B cell (primary cell): ENCODE results near the gene DPP10. TPM values are rescaled to one million over a fixed set of nuclear protein-coding genes. Genes with fewer than 3 reads are reported as not detected.

ENCODE experiments used
- ATAC-seq: fragments of 200-7000 bp; cut with Tn5 transposase; one replicate; pipeline ENCODE4 v1.10.0; 2021; ENCODE audit warnings: low read depth, mild to moderate bottlenecking, moderate number of reproducible peaks, moderate library complexity
- CTCF ChIA-PET: fragments of 350-600 bp; sonication (Branson Sonifier 250); formaldehyde crosslinking; loops from one replicate; lab custom pipeline; 2021; ENCODE audit warnings: antibody characterized with exemption, inconsistent platforms; lab: Charles Lee
- POLR2A ChIA-PET: fragments of 350-600 bp; sonication (Branson Sonifier 250); formaldehyde crosslinking; loops from one replicate; lab custom pipeline; 2021; ENCODE audit warnings: antibody characterized with exemption; lab: Charles Lee
- DNase-seq: peaks from one replicate; pipeline ENCODE4 v3.0.0; 2013
- H2AFZ ChIP-seq: 2 replicates; pipeline ENCODE4 v1.6.1; 2012; ENCODE audit warnings: mild to moderate bottlenecking, low read depth, low read length; ENCODE audit not compliant: insufficient read depth, poor library complexity, severe bottlenecking
- H3K27ac ChIP-seq, 2 donors: 1 replicate in 1 of 2; 2 replicates in 1 of 2; pipeline ENCODE4 v1.5.1; 2012 to 2013; ENCODE audit warnings: low read length in 2 of 2, mild to moderate bottlenecking in 2 of 2, moderate library complexity in 1 of 2
- H3K27me3 ChIP-seq, 4 experiments: fragments of 200-600 bp in 1 of 4; sonication (generic) in 1 of 4; replicated peaks in 1 of 4; 1 replicate in 2 of 4; 2 replicates in 2 of 4; pipeline versions ENCODE4 v1.6.1 to v1.7.0; 2013 to 2016; ENCODE audit warnings: low read length in 3 of 4, mild to moderate bottlenecking in 2 of 4, mixed read lengths in 1 of 4, moderate library complexity in 1 of 4; ENCODE audit not compliant: insufficient read depth in 4 of 4, control insufficient read depth in 3 of 4; ENCODE audit errors: control extremely low read depth in 1 of 4
- H3K36me3 ChIP-seq, 2 experiments: replicated peaks in 1 of 2; 1 replicate in 1 of 2; 2 replicates in 1 of 2; pipeline versions ENCODE4 v1.6.1 to v1.7.1; 2013; ENCODE audit warnings: low read length in 1 of 2; ENCODE audit not compliant: insufficient read depth in 2 of 2, control insufficient read depth in 1 of 2; ENCODE audit errors: control extremely low read depth in 1 of 2, extremely low read depth in 1 of 2
- H3K4me1 ChIP-seq, 2 donors: fragments of 200-600 bp in 1 of 2; sonication (generic) in 1 of 2; 1 replicate in 1 of 2; 2 replicates in 1 of 2; pipeline versions ENCODE4 v1.5.1 to v1.6.1; 2013 to 2017; ENCODE audit warnings: low read length in 2 of 2; ENCODE audit not compliant: control insufficient read depth in 2 of 2, insufficient read depth in 2 of 2
- H3K4me2 ChIP-seq: replicated peaks from 2 replicates; pipeline ENCODE3; 2012; ENCODE audit warnings: mild to moderate bottlenecking, low read depth, low read length; ENCODE audit not compliant: poor library complexity, severe bottlenecking
- H3K4me3 ChIP-seq, 5 experiments: fragments of 200-600 bp in 1 of 5; sonication (generic) in 1 of 5; 1 replicate in 3 of 5; 2 replicates in 2 of 5; pipeline versions ENCODE4 v1.5.1 to v1.7.0; 2011 to 2016; ENCODE audit warnings: low read length in 4 of 5, mild to moderate bottlenecking in 4 of 5, low read depth in 2 of 5, control low read depth in 1 of 5, moderate library complexity in 1 of 5; ENCODE audit not compliant: insufficient read depth in 1 of 5; ENCODE audit errors: control extremely low read depth in 1 of 5, extremely low read depth in 1 of 5
- H3K79me2 ChIP-seq: fragments of 200-600 bp; sonication (generic); one replicate; pipeline ENCODE4 v1.6.0; 2016; ENCODE audit warnings: low read length; ENCODE audit not compliant: control insufficient read depth, insufficient read depth
- H3K9ac ChIP-seq: fragments of 200-600 bp; sonication (generic); 2 replicates; pipeline ENCODE4 v1.6.1; 2017; ENCODE audit warnings: mild to moderate bottlenecking, low read length, moderate library complexity
- H3K9me3 ChIP-seq, 3 donors: one replicate each; pipeline versions ENCODE4 v1.6.1 to v1.7.1; 2013; ENCODE audit warnings: low read length in 2 of 3; ENCODE audit not compliant: control insufficient read depth in 2 of 3, insufficient read depth in 1 of 3; ENCODE audit errors: control extremely low read depth in 1 of 3
- H4K20me1 ChIP-seq: 2 replicates; pipeline ENCODE4 v1.6.0; 2012; ENCODE audit warnings: mild to moderate bottlenecking, low read length; ENCODE audit not compliant: insufficient read depth, control insufficient read depth, poor library complexity, severe bottlenecking
- H3K27ac Mint-ChIP-seq: one replicate; pipeline ENCODE4 v1.8.0; 2021; ENCODE audit warnings: mixed read lengths
- H3K27me3 Mint-ChIP-seq: one replicate; pipeline ENCODE4 v1.8.0; 2021; ENCODE audit warnings: mixed read lengths
- H3K4me1 Mint-ChIP-seq: one replicate; pipeline ENCODE4 v1.8.0; 2021; ENCODE audit warnings: mixed read lengths
- H3K4me3 Mint-ChIP-seq: one replicate; pipeline ENCODE4 v1.8.0; 2021; ENCODE audit warnings: mixed read lengths
- H3K9me3 Mint-ChIP-seq: one replicate; pipeline ENCODE4 v1.8.0; 2022; ENCODE audit warnings: mixed read lengths; ENCODE audit not compliant: insufficient read depth
- CTCF ChIP-seq: fragments of 200-600 bp; IDR thresholded peaks from one replicate; pipeline ENCODE4 v1.8.0; 2022; ENCODE audit warnings: antibody characterized with exemption, mild to moderate bottlenecking
- EZH2 ChIP-seq: IDR thresholded peaks from 2 replicates; pipeline ENCODE4 v1.6.1; 2012; ENCODE audit warnings: borderline replicate concordance, low read depth, mild to moderate bottlenecking, moderate library complexity, low read length; ENCODE audit not compliant: insufficient read depth, poor library complexity, severe bottlenecking
- WGBS: methylation state at CpG from one replicate; pipeline ENCODE4 v1.1.5; 2013; ENCODE audit warnings: missing lambda C conversion rate; ENCODE audit not compliant: insufficient coverage; 5-methylcytosine and 5-hydroxymethylcytosine counted together
- intact Hi-C: fragments of 100-400 bp; cut with micrococcal nuclease; formaldehyde crosslinking; loops from one replicate; pipeline ENCODE4 v1.10.0; 2022
- polyA plus RNA-seq: library from polyadenylated mRNA; depleted of rRNA; stranded (reverse); fragments of >200 nt; gene quantifications from 2 replicates; pipeline ENCODE4 v1.2.3, GENCODE V29; 2012
- total RNA-seq, 2 donors: library from RNA; stranded (reverse); fragments of 120-200 nt in 1 of 2; gene quantifications; 1 replicate in 1 of 2; 2 replicates in 1 of 2; pipeline versions ENCODE4 v1.2.3 to v1.2.4, GENCODE V29; 2013 to 2022

DPP10 gene
- total and polyA plus RNA-seq, 2 donors (not counting 1 experiment from before 2014, with no cell fraction given): not detected

GRCh38 chr2:115505331-115505730, 1062.9 kb downstream of the DPP10 start:
- H3K79me2 ChIP-seq: no peaks in the 10 kb centered on the region
- H3K27me3 ChIP-seq: no peaks in the 10 kb centered on the region
- ChIA-PET POLR2A (no interaction called here), CTCF (no interaction called here)
- no peak overlapping the region for H3K4me3 ChIP-seq
- H3K4me1 ChIP-seq: no peaks in the 10 kb centered on the region
- Mint-ChIP-seq H3K4me3 (no peak overlapping the region), H3K4me1 (no peaks in the 10 kb centered on the region), H3K27ac (no peak overlapping the region), H3K9me3 (peaks cover 2% of the 10 kb centered on the region), H3K27me3 (no peaks in the 10 kb centered on the region)
- H3K4me2 ChIP-seq: no peak overlapping the region
- WGBS: 60% methylated on average over 1 of the region's 3 CpGs
- no peak overlapping the region for H3K27ac ChIP-seq
- no peaks in the 10 kb centered on the region for H4K20me1 ChIP-seq
- no peak overlapping the region for H2AFZ ChIP-seq
- H3K36me3 ChIP-seq: no peaks in the 10 kb centered on the region
- ATAC-seq (no peak), DNase-seq (no peak)
- H3K9ac ChIP-seq: no peak overlapping the region
- TF ChIP-seq EZH2: no peak
- TF ChIP-seq CTCF: no peak
- H3K9me3 ChIP-seq: no peaks in the 10 kb centered on the region
- intact Hi-C loops: no loop called here

GRCh38 chr2:115520727-115521126, 1078.3 kb downstream of the DPP10 start:
- H3K27me3 Mint-ChIP-seq: no peaks in the 10 kb centered on the region
- H3K4me3 Mint-ChIP-seq: no peak overlapping the region
- no peaks in the 10 kb centered on the region for H3K4me1 Mint-ChIP-seq
- H3K9me3 ChIP-seq: peaks cover 0 to 4% (median 0%) of the 10 kb centered on the region in 3 donors
- no peaks in the 10 kb centered on the region for H3K27me3 ChIP-seq
- H4K20me1 ChIP-seq: no peaks in the 10 kb centered on the region
- peaks cover 4% of the 10 kb centered on the region for H3K9me3 Mint-ChIP-seq
- H3K79me2 ChIP-seq: no peaks in the 10 kb centered on the region
- TF ChIP-seq CTCF (no peak), EZH2 (no peak)
- WGBS: 92% methylated on average over 2 of the region's 3 CpGs
- H3K27ac ChIP-seq: no peak overlapping the region
- DNase-seq (no peak), ATAC-seq (no peak)
- intact Hi-C loops: no loop called here
- no peaks in the 10 kb centered on the region for H3K36me3 ChIP-seq
- no peak overlapping the region for H3K9ac ChIP-seq
- no peak overlapping the region for H3K4me3 ChIP-seq
- CTCF ChIA-PET: no interaction called here
- POLR2A ChIA-PET: no interaction called here
- H2AFZ ChIP-seq: no peak overlapping the region
- no peaks in the 10 kb centered on the region for H3K4me1 ChIP-seq
- no peak overlapping the region for H3K4me2 ChIP-seq
- H3K27ac Mint-ChIP-seq: no peak overlapping the region
